CD4-positive, alpha-beta T cell (primary cell): ENCODE results near the gene NOC3L. TPM values are rescaled to one million over a fixed set of nuclear protein-coding genes. Genes with fewer than 3 reads are reported as not detected.

Experiments used
- ATAC-seq: fragments of 200-7000 bp; cut with Tn5 transposase; one replicate; pipeline ENCODE4 v1.10.0; 2022; ENCODE audit warnings: mild to moderate bottlenecking; ENCODE audit not compliant: poor library complexity
- CTCF ChIA-PET: fragments of 350-600 bp; sonication (Branson Sonifier 250); formaldehyde crosslinking; loops from one replicate; lab custom pipeline; 2021; ENCODE audit warnings: antibody characterized with exemption, inconsistent platforms; lab: Charles Lee
- POLR2A ChIA-PET: fragments of 350-600 bp; sonication (Branson Sonifier 250); formaldehyde crosslinking; loops from one replicate; lab custom pipeline; 2021; ENCODE audit warnings: antibody characterized with exemption, inconsistent platforms; lab: Charles Lee
- DNase-seq, 14 experiments: peaks; one replicate each; pipeline ENCODE4 v3.0.0-alpha.2; 2013 to 2020; ENCODE audit warnings: mixed read lengths in 2 of 14
- H3K27ac ChIP-seq, 2 donors: one replicate each; pipeline versions ENCODE4 v1.5.1 to v1.7.0; 2013; ENCODE audit warnings: low read length in 2 of 2, low read depth in 1 of 2, mild to moderate bottlenecking in 1 of 2
- H3K27me3 ChIP-seq, 2 experiments: 1 replicate in 1 of 2; 2 replicates in 1 of 2; pipeline versions ENCODE4 v1.6.1 to v1.7.0; 2013; ENCODE audit warnings: low read length in 2 of 2, control low read depth in 1 of 2, mild to moderate bottlenecking in 1 of 2, moderate library complexity in 1 of 2; ENCODE audit not compliant: insufficient read depth in 2 of 2, control insufficient read depth in 1 of 2
- H3K36me3 ChIP-seq: one replicate; pipeline ENCODE4 v1.6.1; 2013; ENCODE audit warnings: low read length, control low read depth; ENCODE audit not compliant: insufficient read depth
- H3K4me1 ChIP-seq: one replicate; pipeline ENCODE4 v1.6.1; 2013; ENCODE audit warnings: low read length, control low read depth; ENCODE audit not compliant: insufficient read depth
- H3K4me3 ChIP-seq: one replicate; pipeline ENCODE4 v1.5.1; 2013; ENCODE audit warnings: mild to moderate bottlenecking, low read length, moderate library complexity
- H3K9me3 ChIP-seq, 2 experiments: 1 replicate in 1 of 2; 2 replicates in 1 of 2; pipeline versions ENCODE4 v1.6.1 to v1.7.0; 2013; ENCODE audit warnings: low read length in 2 of 2, mild to moderate bottlenecking in 2 of 2, control low read depth in 1 of 2, moderate library complexity in 1 of 2; ENCODE audit not compliant: control insufficient read depth in 1 of 2, insufficient read depth in 1 of 2
- H3K27ac Mint-ChIP-seq: one replicate; pipeline ENCODE4 v1.8.0; 2020; ENCODE audit warnings: mixed read lengths
- H3K27me3 Mint-ChIP-seq: one replicate; pipeline ENCODE4 v1.8.0; 2021; ENCODE audit warnings: mixed read lengths
- H3K36me3 Mint-ChIP-seq: one replicate; pipeline ENCODE4 v1.8.0; 2021; ENCODE audit warnings: low read depth, mixed read lengths
- H3K4me1 Mint-ChIP-seq: one replicate; pipeline ENCODE4 v1.8.0; 2021; ENCODE audit warnings: low read depth, mixed read lengths
- H3K4me3 Mint-ChIP-seq: one replicate; pipeline ENCODE4 v1.8.0; 2020; ENCODE audit warnings: mild to moderate bottlenecking, mixed read lengths
- H3K9me3 Mint-ChIP-seq: one replicate; pipeline ENCODE4 v1.8.0; 2020; ENCODE audit warnings: mixed read lengths
- CTCF ChIP-seq: fragments of 200-600 bp; IDR thresholded peaks from one replicate; pipeline ENCODE4 v1.8.0; 2022; ENCODE audit warnings: antibody characterized with exemption, mild to moderate bottlenecking
- intact Hi-C, 2 experiments: fragments of 100-400 bp; cut with DNase I in 1 of 2; cut with micrococcal nuclease in 1 of 2; formaldehyde crosslinking; loops; one replicate each; pipeline versions ENCODE4 v1.15.1 to v1.9.0; 2023 to 2025; cut with DNase I, micrococcal nuclease
- total RNA-seq, 174 experiments: library from RNA in 2 of 174; stranded (reverse) in 2 of 174; gene quantifications; one replicate each; pipeline ENCODE4 v1.2.3 and lab custom pipeline; 2021 to 2026

NOC3L gene
- total RNA-seq, 2 experiments from 2014 or later: 7.1 to 8.0 TPM

GRCh38 chr10:94293354-94293753 lies 69.4 kb downstream of the NOC3L start:
- H3K4me1 Mint-ChIP-seq: peaks cover 3% of the 10 kb centered on the region
- ChIA-PET POLR2A (no interaction called here), CTCF (no interaction called here)
- Histone ChIP-seq H3K9me3 (no peaks in the 10 kb centered on the region), H3K4me1 (no peaks in the 10 kb centered on the region), H3K4me3 (no peak overlapping the region), H3K27ac (no peak overlapping the region), H3K36me3 (no peaks in the 10 kb centered on the region), H3K27me3 (peaks cover 15 to 30% of the 10 kb centered on the region in 2 experiments)
- intact Hi-C loops: no loop called here
- ATAC-seq (no peak), DNase-seq (no peak)
- no peaks in the 10 kb centered on the region for H3K9me3 Mint-ChIP-seq
- TF ChIP-seq CTCF: no peak
- H3K4me3 Mint-ChIP-seq: no peak overlapping the region
- H3K36me3 Mint-ChIP-seq: no peaks in the 10 kb centered on the region
- H3K27me3 Mint-ChIP-seq: peaks cover 68% of the 10 kb centered on the region
- H3K27ac Mint-ChIP-seq: no peak overlapping the region

GRCh38 chr10:94292434-94293090 lies 70.2 kb downstream of the NOC3L start:
- no peak overlapping the region for H3K4me3 Mint-ChIP-seq

GRCh38 chr10:94288361-94289101 lies 74.2 kb downstream of the NOC3L start:
- H3K9me3 Mint-ChIP-seq: no peaks in the 10 kb centered on the region
- CTCF ChIA-PET: no interaction called here
- ATAC-seq: no peak

More at GRCh38 chr10:94292434-94293090, 70.2 kb downstream of the NOC3L start:
- Histone ChIP-seq H3K4me3 (no peak overlapping the region), H3K9me3 (no peaks in the 10 kb centered on the region), H3K4me1 (no peaks in the 10 kb centered on the region), H3K27me3 (peaks cover 15 to 22% of the 10 kb centered on the region in 2 experiments), H3K27ac (no peak overlapping the region), H3K36me3 (no peaks in the 10 kb centered on the region)
- POLR2A ChIA-PET: no interaction called here
- no peaks in the 10 kb centered on the region for H3K36me3 Mint-ChIP-seq
- peaks cover 70% of the 10 kb centered on the region for H3K27me3 Mint-ChIP-seq
- DNase-seq (no peak), ATAC-seq (no peak)
- intact Hi-C loops: no loop called here
- CTCF ChIA-PET: interaction anchor here (1.0 kb wide), 1 partner anchor 27 kb away, joined by 3 read pairs; no protein-coding TSS in a partner anchor
- H3K4me1 Mint-ChIP-seq: peaks cover under 1% of the 10 kb centered on the region
- H3K27ac Mint-ChIP-seq: no peak overlapping the region
- no peaks in the 10 kb centered on the region for H3K9me3 Mint-ChIP-seq
- no peak for TF ChIP-seq CTCF

More at GRCh38 chr10:94288361-94289101, 74.2 kb downstream of the NOC3L start:
- Mint-ChIP-seq H3K36me3 (no peaks in the 10 kb centered on the region), H3K27me3 (peaks cover 66% of the 10 kb centered on the region), H3K4me3 (no peak overlapping the region), H3K27ac (no peak overlapping the region), H3K4me1 (no peaks in the 10 kb centered on the region)
- TF ChIP-seq CTCF: no peak
- POLR2A ChIA-PET: no interaction called here
- Histone ChIP-seq H3K4me1 (no peaks in the 10 kb centered on the region), H3K27me3 (peaks cover 6 to 20% of the 10 kb centered on the region in 2 experiments), H3K27ac (no peak overlapping the region), H3K9me3 (no peaks in the 10 kb centered on the region), H3K4me3 (no peak overlapping the region), H3K36me3 (no peaks in the 10 kb centered on the region)
- no peak for DNase-seq
- intact Hi-C loops: no loop called here
